SU-DHL-6 (cell line): ENCODE measurements around the gene MAST2.
A peak's percentile ranks its signal among the peaks of the same experiment; 100 is the strongest.

Experiments used
- H2AFZ ChIP-seq: fragments of 200-600 bp; sonication (generic); 2 replicates; pipeline ENCODE4 v1.6.1; 2014; ENCODE audit warnings: low read depth, mild to moderate bottlenecking, moderate library complexity, mixed read lengths, antibody characterized with exemption, low read length; ENCODE audit not compliant: severe bottlenecking
- H3F3A ChIP-seq: fragments of 200-600 bp; shearing (Covaris generic); 2 replicates; pipeline ENCODE4 v1.6.0; 2016; ENCODE audit warnings: antibody characterized with exemption, mild to moderate bottlenecking; ENCODE audit not compliant: insufficient read depth
- H3K27ac ChIP-seq: fragments of 200-600 bp; sonication (generic); 2 replicates; pipeline ENCODE4 v1.5.1; 2016; ENCODE audit warnings: low read depth, mild to moderate bottlenecking, low read length, moderate library complexity, mixed read lengths
- H3K27me3 ChIP-seq: fragments of 200-600 bp; sonication (generic), shearing (Covaris generic); 2 replicates; pipeline ENCODE4 v1.6.0; 2014; ENCODE audit warnings: mild to moderate bottlenecking, low read length
- H3K36me3 ChIP-seq: fragments of 200-600 bp; sonication (generic); 2 replicates; pipeline ENCODE4 v1.6.1; 2014; ENCODE audit warnings: mild to moderate bottlenecking, low read length, mixed read lengths
- H3K4me2 ChIP-seq: fragments of 300-600, 200-600 bp; shearing (Covaris generic), sonication (generic); 2 replicates; pipeline ENCODE4 v1.6.0; 2014; ENCODE audit warnings: low read length, low read depth, mild to moderate bottlenecking; ENCODE audit not compliant: poor library complexity, severe bottlenecking
- H3K4me3 ChIP-seq: fragments of 200-600 bp; sonication (generic); 2 replicates; pipeline ENCODE4 v1.5.1; 2014; ENCODE audit warnings: antibody characterized with exemption, low read length, mild to moderate bottlenecking, mixed read lengths; ENCODE audit not compliant: insufficient read depth, poor library complexity, severe bottlenecking
- H3K79me2 ChIP-seq: fragments of 200-600 bp; sonication (generic); 2 replicates; pipeline ENCODE4 v1.6.1; 2014; ENCODE audit warnings: mild to moderate bottlenecking, low read length, moderate library complexity; ENCODE audit not compliant: insufficient read depth
- H3K9ac ChIP-seq: fragments of 200-600 bp; sonication (generic); 2 replicates; pipeline ENCODE4 v1.7.0; 2014; ENCODE audit warnings: mild to moderate bottlenecking, low read length
- H3K9me2 ChIP-seq: fragments of 200-600 bp; sonication (generic); replicated peaks from 2 replicates; pipeline ENCODE4 v1.6.1; 2014; ENCODE audit warnings: low read length; ENCODE audit not compliant: insufficient read depth
- H3K9me3 ChIP-seq: fragments of 200-600 bp; sonication (generic); 2 replicates; pipeline ENCODE4 v1.6.1; 2014; ENCODE audit warnings: low read length, mixed read lengths; ENCODE audit not compliant: insufficient read depth
- H4K20me1 ChIP-seq: fragments of 200-600 bp; sonication (generic); 2 replicates; pipeline ENCODE4 v1.6.1; 2014; ENCODE audit warnings: low read depth, mild to moderate bottlenecking, antibody characterized with exemption, low read length, moderate library complexity, mixed read lengths
- EZH2phosphoT487 ChIP-seq: fragments of 200-600 bp; sonication (generic), shearing (Covaris generic); conservative IDR thresholded peaks from 2 replicates; pipeline ENCODE4 v1.6.1; 2018; ENCODE audit warnings: mild to moderate bottlenecking, antibody characterized with exemption, low read length, moderate library complexity, mixed read lengths
- TF ChIP-seq, protein P1 (sequence below): fragments of 200-600 bp; sonication (generic); IDR thresholded peaks from one replicate; pipeline ENCODE4 v1.5.1; 2017; ENCODE audit warnings: antibody characterized with exemption, mild to moderate bottlenecking, low read length, moderate library complexity; ENCODE audit not compliant: insufficient read depth, poor library complexity, severe bottlenecking

The MAST2 gene

GRCh38 chr1:45862008-45862407 is 58.6 kb downstream of the MAST2 start:
- peak overlapping the region; percentile 24; the same call in 1 of the 2 replicates for H3K27ac ChIP-seq
- no peak overlapping the region for H2AFZ ChIP-seq
- no peak overlapping the region for H3K4me3 ChIP-seq
- peaks cover 4% of the 10 kb centered on the region; the same call in 1 of the 2 replicates for H3K36me3 ChIP-seq
- TF ChIP-seq, protein P1, sequence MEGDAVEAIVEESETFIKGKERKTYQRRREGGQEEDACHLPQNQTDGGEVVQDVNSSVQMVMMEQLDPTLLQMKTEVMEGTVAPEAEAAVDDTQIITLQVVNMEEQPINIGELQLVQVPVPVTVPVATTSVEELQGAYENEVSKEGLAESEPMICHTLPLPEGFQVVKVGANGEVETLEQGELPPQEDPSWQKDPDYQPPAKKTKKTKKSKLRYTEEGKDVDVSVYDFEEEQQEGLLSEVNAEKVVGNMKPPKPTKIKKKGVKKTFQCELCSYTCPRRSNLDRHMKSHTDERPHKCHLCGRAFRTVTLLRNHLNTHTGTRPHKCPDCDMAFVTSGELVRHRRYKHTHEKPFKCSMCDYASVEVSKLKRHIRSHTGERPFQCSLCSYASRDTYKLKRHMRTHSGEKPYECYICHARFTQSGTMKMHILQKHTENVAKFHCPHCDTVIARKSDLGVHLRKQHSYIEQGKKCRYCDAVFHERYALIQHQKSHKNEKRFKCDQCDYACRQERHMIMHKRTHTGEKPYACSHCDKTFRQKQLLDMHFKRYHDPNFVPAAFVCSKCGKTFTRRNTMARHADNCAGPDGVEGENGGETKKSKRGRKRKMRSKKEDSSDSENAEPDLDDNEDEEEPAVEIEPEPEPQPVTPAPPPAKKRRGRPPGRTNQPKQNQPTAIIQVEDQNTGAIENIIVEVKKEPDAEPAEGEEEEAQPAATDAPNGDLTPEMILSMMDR = no peak
- no peak for TF ChIP-seq EZH2phosphoT487
- H3K9me2 ChIP-seq = no peaks in the 10 kb centered on the region
- peak overlapping the region; percentile 6 for H3K4me2 ChIP-seq
- H3K9me3 ChIP-seq = no peaks in the 10 kb centered on the region
- H3K27me3 ChIP-seq = no peaks in the 10 kb centered on the region
- peaks cover 92% of the 10 kb centered on the region for H3K79me2 ChIP-seq
- H4K20me1 ChIP-seq = no peaks in the 10 kb centered on the region; the same call in 1 of the 2 replicates
- H3K9ac ChIP-seq = no peak overlapping the region
- H3F3A ChIP-seq = peaks cover 31% of the 10 kb centered on the region

DNA sequence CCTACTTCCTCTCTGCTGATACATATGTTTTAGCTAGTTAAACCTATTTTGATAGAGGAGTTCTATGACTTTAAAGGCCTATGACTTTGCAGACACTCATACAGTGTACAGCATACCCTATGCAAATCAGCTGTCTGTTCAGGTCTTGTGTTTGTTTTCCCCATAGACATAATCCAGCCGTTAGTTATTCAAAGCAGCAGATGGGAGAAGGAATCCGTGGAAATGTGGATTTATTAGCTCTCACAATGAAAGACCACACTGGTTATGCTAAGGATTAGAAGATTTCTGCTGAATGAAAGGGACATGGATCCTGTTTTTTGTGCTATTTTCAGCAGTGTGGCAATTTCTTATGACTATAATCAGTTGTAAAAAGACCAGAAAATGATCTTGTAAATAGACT is 59.8 kb downstream of the MAST2 start:
- TF ChIP-seq, protein P1 = no peak
- TF ChIP-seq EZH2phosphoT487 = no peak
- Histone ChIP-seq H3K9me3 (no peaks in the 10 kb centered on the region), H3K4me3 (no peak overlapping the region), H3K27me3 (no peaks in the 10 kb centered on the region), H3K4me2 (peak overlapping the region; percentile 9), H3K9me2 (no peaks in the 10 kb centered on the region), H3K27ac (peak overlapping the region; percentile 44), H4K20me1 (no peaks in the 10 kb centered on the region; the same call in 1 of the 2 replicates), H3K36me3 (no peaks in the 10 kb centered on the region), H3F3A (peaks cover 31% of the 10 kb centered on the region), H2AFZ (no peak overlapping the region), H3K9ac (no peak overlapping the region), H3K79me2 (peaks cover 94% of the 10 kb centered on the region)

GRCh38 chr1:45864167-45865106 is 61.0 kb downstream of the MAST2 start:
- Histone ChIP-seq H3F3A (peaks cover 28% of the 10 kb centered on the region), H3K36me3 (no peaks in the 10 kb centered on the region), H3K9me3 (no peaks in the 10 kb centered on the region), H3K27me3 (no peaks in the 10 kb centered on the region), H3K27ac (peak overlapping the region; percentile 44; the same call in 1 of the 2 replicates), H3K9me2 (no peaks in the 10 kb centered on the region), H3K4me3 (no peak overlapping the region), H3K79me2 (peaks cover 98% of the 10 kb centered on the region), H3K9ac (no peak overlapping the region), H4K20me1 (no peaks in the 10 kb centered on the region; the same call in 1 of the 2 replicates), H2AFZ (no peak overlapping the region), H3K4me2 (no peak overlapping the region)
- no peak for TF ChIP-seq EZH2phosphoT487
- TF ChIP-seq, protein P1 = no peak
